SK-N-SH (cell line): ENCODE data around the gene STYXL1.
"Not testable (repeated sequence)": the region's sequence is repeated elsewhere in the genome, so short reads cannot be mapped to it uniquely, and the experiment has no call there.

Experiments
- EZH2phosphoT487 ChIP-seq: fragments of 200-600 bp; sonication (generic); IDR thresholded peaks from 2 replicates; pipeline ENCODE4 v1.6.1; 2017; ENCODE audit warnings: low read depth, mixed run types, mild to moderate bottlenecking, antibody characterized with exemption, moderate library complexity, borderline replicate concordance
- NRF1 ChIP-seq: IDR thresholded peaks from 2 replicates; pipeline ENCODE4 v1.6.1; 2012; ENCODE audit warnings: low read depth, mild to moderate bottlenecking, low read length
- POLR2AphosphoS5 ChIP-seq: IDR thresholded peaks from 2 replicates; pipeline ENCODE4 v1.6.1; 2012; ENCODE audit warnings: low read depth, low read length
- RAD21 ChIP-seq: IDR thresholded peaks from 2 replicates; pipeline ENCODE4 v1.6.1; 2012; ENCODE audit warnings: mild to moderate bottlenecking, low read length
- RXRA ChIP-seq: IDR thresholded peaks from 2 replicates; pipeline ENCODE4 v1.4.0; 2012; ENCODE audit warnings: low read depth, mild to moderate bottlenecking, borderline replicate concordance
- SMC3 ChIP-seq: IDR thresholded peaks from 2 replicates; pipeline ENCODE4 v1.6.1; 2012; ENCODE audit warnings: low read depth, low read length, improper control_type of control experiment
- TAF1 ChIP-seq: IDR thresholded peaks from 2 replicates; pipeline ENCODE4 v1.6.1; 2012; ENCODE audit warnings: low read depth, mild to moderate bottlenecking, low read length, moderate library complexity, borderline replicate concordance
- TF ChIP-seq, protein P1 (sequence below): IDR thresholded peaks from 2 replicates; pipeline ENCODE4 v1.4.0; 2012; ENCODE audit warnings: low read depth
- TF ChIP-seq, protein P2 (sequence below): fragments of 200-600 bp; sonication (generic); IDR thresholded peaks from 2 replicates; pipeline ENCODE4 v1.6.1; 2017; ENCODE audit warnings: antibody characterized with exemption, mild to moderate bottlenecking, moderate library complexity
- TF ChIP-seq, protein P3 (sequence below): IDR thresholded peaks from 2 replicates; pipeline ENCODE4 v1.6.1; 2012; ENCODE audit warnings: mild to moderate bottlenecking, low read depth, low read length, moderate library complexity
- TF ChIP-seq, protein P4 (sequence below): IDR thresholded peaks from 2 replicates; pipeline ENCODE4 v1.4.0; 2012; ENCODE audit warnings: low read depth, borderline replicate concordance

DNA sequence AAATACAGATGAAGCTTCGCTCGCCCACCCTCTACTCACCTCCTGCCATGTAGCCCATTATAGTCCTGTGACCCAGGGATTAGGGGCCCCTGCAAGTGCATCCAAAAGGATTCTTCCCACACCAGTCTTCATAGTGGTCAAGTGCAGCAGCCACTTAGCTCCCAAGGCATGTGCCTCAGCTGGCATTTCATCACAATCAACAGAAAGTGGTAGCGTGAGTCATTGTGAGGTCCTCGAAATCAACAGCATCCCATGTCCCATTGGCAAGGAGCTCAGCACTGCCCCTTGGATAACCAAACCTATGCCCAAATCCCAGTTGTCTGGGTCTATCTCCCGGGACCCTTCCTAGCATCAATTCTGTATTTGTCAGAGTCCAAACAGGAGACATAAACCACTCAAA lies 45.7 kb upstream of the STYXL1 start:
- TF ChIP-seq POLR2AphosphoS5, RXRA, SMC3, EZH2phosphoT487, TAF1, RAD21, NRF1: not testable (repeated sequence)
- TF ChIP-seq, protein P1, sequence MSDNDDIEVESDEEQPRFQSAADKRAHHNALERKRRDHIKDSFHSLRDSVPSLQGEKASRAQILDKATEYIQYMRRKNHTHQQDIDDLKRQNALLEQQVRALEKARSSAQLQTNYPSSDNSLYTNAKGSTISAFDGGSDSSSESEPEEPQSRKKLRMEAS, result not testable (repeated sequence)
- TF ChIP-seq, protein P2, sequence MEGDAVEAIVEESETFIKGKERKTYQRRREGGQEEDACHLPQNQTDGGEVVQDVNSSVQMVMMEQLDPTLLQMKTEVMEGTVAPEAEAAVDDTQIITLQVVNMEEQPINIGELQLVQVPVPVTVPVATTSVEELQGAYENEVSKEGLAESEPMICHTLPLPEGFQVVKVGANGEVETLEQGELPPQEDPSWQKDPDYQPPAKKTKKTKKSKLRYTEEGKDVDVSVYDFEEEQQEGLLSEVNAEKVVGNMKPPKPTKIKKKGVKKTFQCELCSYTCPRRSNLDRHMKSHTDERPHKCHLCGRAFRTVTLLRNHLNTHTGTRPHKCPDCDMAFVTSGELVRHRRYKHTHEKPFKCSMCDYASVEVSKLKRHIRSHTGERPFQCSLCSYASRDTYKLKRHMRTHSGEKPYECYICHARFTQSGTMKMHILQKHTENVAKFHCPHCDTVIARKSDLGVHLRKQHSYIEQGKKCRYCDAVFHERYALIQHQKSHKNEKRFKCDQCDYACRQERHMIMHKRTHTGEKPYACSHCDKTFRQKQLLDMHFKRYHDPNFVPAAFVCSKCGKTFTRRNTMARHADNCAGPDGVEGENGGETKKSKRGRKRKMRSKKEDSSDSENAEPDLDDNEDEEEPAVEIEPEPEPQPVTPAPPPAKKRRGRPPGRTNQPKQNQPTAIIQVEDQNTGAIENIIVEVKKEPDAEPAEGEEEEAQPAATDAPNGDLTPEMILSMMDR, result not testable (repeated sequence)
- TF ChIP-seq, protein P3, sequence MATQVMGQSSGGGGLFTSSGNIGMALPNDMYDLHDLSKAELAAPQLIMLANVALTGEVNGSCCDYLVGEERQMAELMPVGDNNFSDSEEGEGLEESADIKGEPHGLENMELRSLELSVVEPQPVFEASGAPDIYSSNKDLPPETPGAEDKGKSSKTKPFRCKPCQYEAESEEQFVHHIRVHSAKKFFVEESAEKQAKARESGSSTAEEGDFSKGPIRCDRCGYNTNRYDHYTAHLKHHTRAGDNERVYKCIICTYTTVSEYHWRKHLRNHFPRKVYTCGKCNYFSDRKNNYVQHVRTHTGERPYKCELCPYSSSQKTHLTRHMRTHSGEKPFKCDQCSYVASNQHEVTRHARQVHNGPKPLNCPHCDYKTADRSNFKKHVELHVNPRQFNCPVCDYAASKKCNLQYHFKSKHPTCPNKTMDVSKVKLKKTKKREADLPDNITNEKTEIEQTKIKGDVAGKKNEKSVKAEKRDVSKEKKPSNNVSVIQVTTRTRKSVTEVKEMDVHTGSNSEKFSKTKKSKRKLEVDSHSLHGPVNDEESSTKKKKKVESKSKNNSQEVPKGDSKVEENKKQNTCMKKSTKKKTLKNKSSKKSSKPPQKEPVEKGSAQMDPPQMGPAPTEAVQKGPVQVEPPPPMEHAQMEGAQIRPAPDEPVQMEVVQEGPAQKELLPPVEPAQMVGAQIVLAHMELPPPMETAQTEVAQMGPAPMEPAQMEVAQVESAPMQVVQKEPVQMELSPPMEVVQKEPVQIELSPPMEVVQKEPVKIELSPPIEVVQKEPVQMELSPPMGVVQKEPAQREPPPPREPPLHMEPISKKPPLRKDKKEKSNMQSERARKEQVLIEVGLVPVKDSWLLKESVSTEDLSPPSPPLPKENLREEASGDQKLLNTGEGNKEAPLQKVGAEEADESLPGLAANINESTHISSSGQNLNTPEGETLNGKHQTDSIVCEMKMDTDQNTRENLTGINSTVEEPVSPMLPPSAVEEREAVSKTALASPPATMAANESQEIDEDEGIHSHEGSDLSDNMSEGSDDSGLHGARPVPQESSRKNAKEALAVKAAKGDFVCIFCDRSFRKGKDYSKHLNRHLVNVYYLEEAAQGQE, result not testable (repeated sequence)
- TF ChIP-seq, protein P4, sequence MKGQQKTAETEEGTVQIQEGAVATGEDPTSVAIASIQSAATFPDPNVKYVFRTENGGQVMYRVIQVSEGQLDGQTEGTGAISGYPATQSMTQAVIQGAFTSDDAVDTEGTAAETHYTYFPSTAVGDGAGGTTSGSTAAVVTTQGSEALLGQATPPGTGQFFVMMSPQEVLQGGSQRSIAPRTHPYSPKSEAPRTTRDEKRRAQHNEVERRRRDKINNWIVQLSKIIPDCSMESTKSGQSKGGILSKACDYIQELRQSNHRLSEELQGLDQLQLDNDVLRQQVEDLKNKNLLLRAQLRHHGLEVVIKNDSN, result not testable (repeated sequence)
